IPS DF 4.7 (cell line): Measurements from ENCODE around the gene CCDC127.
"Not testable (repeated sequence)": the region's sequence is repeated elsewhere in the genome, so short reads cannot be mapped to it uniquely, and the experiment has no call there.

Experiments used
- DNase-seq: peaks from one replicate; pipeline ENCODE4 v3.0.0-alpha.2; 2013; ENCODE audit warnings: low spot score; ENCODE audit errors: extremely low read depth

The CCDC127 gene

GRCh38 chr5:217494-218456 lies at the start of gene CCDC127, which contains the start of gene SDHA:
TSS of gene CCDC127 (minus strand) at chr5:218153. CDS start at chr5:216849, 1,304 bp downstream.
TSS of gene SDHA (plus strand) at chr5:218320. CDS start at chr5:218356, 36 bp downstream.
- DNase-seq, result peak; percentile 68

GRCh38 chr5:267716-268115 lies 49.8 kb upstream of the CCDC127 start:
- DNase-seq, result no peak

- DNase-seq, result not testable (repeated sequence)
Measured at GRCh38 chr5:266311-267026, 48.5 kb upstream of the CCDC127 start.

GRCh38 chr5:264338-264737 lies 46.4 kb upstream of the CCDC127 start:
- no peak for DNase-seq

- DNase-seq, result not testable (repeated sequence)
Measured at GRCh38 chr5:263275-263974, 45.5 kb upstream of the CCDC127 start.

- no peak for DNase-seq
Measured at GRCh38 chr5:257148-257547, 39.2 kb upstream of the CCDC127 start.

- not testable (repeated sequence) for DNase-seq
Measured at GRCh38 chr5:256347-256746, 38.4 kb upstream of the CCDC127 start.

- DNase-seq, result not testable (repeated sequence)
Measured at GRCh38 chr5:255116-255515, 37.2 kb upstream of the CCDC127 start.

- DNase-seq, result not testable (repeated sequence)
Measured at GRCh38 chr5:254322-254721, 36.4 kb upstream of the CCDC127 start.

- DNase-seq, result no peak
Measured at GRCh38 chr5:252546-252945, 34.6 kb upstream of the CCDC127 start.

- not testable (repeated sequence) for DNase-seq
Measured at GRCh38 chr5:251975-252374, 34.0 kb upstream of the CCDC127 start.

GRCh38 chr5:251538-251937 lies 33.6 kb upstream of the CCDC127 start:
- not testable (repeated sequence) for DNase-seq

GRCh38 chr5:251016-251415 lies 33.1 kb upstream of the CCDC127 start:
- not testable (repeated sequence) for DNase-seq

GRCh38 chr5:250396-250795 lies 32.4 kb upstream of the CCDC127 start:
- not testable (repeated sequence) for DNase-seq

GRCh38 chr5:245717-246116 lies 27.8 kb upstream of the CCDC127 start:
- DNase-seq, result not testable (repeated sequence)

- not testable (repeated sequence) for DNase-seq
Measured at GRCh38 chr5:243683-244367, 25.9 kb upstream of the CCDC127 start.

GRCh38 chr5:241045-241669 lies 23.2 kb upstream of the CCDC127 start:
- not testable (repeated sequence) for DNase-seq

- not testable (repeated sequence) for DNase-seq
Measured at GRCh38 chr5:240550-240949, 22.6 kb upstream of the CCDC127 start.

- not testable (repeated sequence) for DNase-seq
Measured at GRCh38 chr5:237931-238330, 20.0 kb upstream of the CCDC127 start.

GRCh38 chr5:235527-235926 lies 17.6 kb upstream of the CCDC127 start:
- not testable (repeated sequence) for DNase-seq
